PC-3 (cell line): Measurements from ENCODE around the gene MAMDC4.

ENCODE experiments used
- EZH2phosphoT487 ChIP-seq: fragments of 300-600 bp; sonication (generic); IDR thresholded peaks from 2 replicates; pipeline ENCODE4 v1.6.1; 2018; ENCODE audit warnings: mild to moderate bottlenecking, antibody characterized with exemption, low read length, borderline replicate concordance
- TF ChIP-seq, protein P1 (sequence below): fragments of 300-600 bp; sonication (generic); conservative IDR thresholded peaks from 2 replicates; pipeline ENCODE4 v1.5.1; 2017; ENCODE audit warnings: antibody characterized with exemption, low read depth, mild to moderate bottlenecking, low read length

DNA sequence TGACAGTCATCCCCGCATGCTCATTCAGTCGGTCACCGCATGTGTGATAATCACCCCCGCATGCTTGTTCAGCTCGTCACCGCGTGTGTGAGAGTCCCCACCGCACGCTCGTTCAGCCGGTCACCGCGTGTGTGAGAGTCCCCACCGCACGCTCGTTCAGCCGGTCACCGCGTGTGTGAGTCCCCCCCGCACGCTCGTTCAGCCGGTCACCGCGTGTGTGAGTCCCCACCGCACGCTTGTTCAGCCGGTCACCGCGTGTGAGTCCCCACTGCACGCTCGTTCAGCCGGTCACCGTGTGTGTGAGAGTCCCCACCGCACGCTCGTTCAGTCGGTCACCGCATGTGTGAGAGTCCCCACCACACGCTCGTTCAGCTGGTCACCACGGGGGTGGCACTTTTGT is 37.7 kb downstream of the MAMDC4 start:
- TF ChIP-seq, protein P1, sequence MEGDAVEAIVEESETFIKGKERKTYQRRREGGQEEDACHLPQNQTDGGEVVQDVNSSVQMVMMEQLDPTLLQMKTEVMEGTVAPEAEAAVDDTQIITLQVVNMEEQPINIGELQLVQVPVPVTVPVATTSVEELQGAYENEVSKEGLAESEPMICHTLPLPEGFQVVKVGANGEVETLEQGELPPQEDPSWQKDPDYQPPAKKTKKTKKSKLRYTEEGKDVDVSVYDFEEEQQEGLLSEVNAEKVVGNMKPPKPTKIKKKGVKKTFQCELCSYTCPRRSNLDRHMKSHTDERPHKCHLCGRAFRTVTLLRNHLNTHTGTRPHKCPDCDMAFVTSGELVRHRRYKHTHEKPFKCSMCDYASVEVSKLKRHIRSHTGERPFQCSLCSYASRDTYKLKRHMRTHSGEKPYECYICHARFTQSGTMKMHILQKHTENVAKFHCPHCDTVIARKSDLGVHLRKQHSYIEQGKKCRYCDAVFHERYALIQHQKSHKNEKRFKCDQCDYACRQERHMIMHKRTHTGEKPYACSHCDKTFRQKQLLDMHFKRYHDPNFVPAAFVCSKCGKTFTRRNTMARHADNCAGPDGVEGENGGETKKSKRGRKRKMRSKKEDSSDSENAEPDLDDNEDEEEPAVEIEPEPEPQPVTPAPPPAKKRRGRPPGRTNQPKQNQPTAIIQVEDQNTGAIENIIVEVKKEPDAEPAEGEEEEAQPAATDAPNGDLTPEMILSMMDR = no peak
- no peak for TF ChIP-seq EZH2phosphoT487
